ENCODE data around the gene SKI.

- TF ChIP-seq CTCF (IDR thresholded peaks at IDR 0.05) (no peak), POLR2A (IDR thresholded peaks at IDR 0.05) (no peak)
Observed at GRCh38 chr1:2343023-2343935, 115.2 kb downstream of the SKI start.
